Measurements from ENCODE around the gene PAPPA2.
"Not testable (repeated sequence)": the region's sequence is repeated elsewhere in the genome, so short reads cannot be mapped to it uniquely, and the experiment has no call there.

The PAPPA2 gene

GRCh38 chr1:176699821-176700220 lies 236.8 kb downstream of the PAPPA2 start:
- no peak for DNase-seq

GRCh38 chr1:176701151-176701866 lies 238.3 kb downstream of the PAPPA2 start:
- no peak for DNase-seq

- no peak for DNase-seq
Observed at GRCh38 chr1:176702901-176703300, 239.9 kb downstream of the PAPPA2 start.

GRCh38 chr1:176705585-176705984 lies 242.6 kb downstream of the PAPPA2 start:
- DNase-seq = no peak

- DNase-seq = no peak
Observed at GRCh38 chr1:176717066-176717750, 254.2 kb downstream of the PAPPA2 start.

GRCh38 chr1:176719447-176719846 lies 256.5 kb downstream of the PAPPA2 start:
- no peak for DNase-seq

- no peak for DNase-seq
Observed at GRCh38 chr1:176720838-176721237, 257.9 kb downstream of the PAPPA2 start.

GRCh38 chr1:176733661-176734060 lies 270.7 kb downstream of the PAPPA2 start:
- DNase-seq = no peak

GRCh38 chr1:176735201-176735600 lies 272.2 kb downstream of the PAPPA2 start:
- no peak for DNase-seq

- no peak for DNase-seq
Observed at GRCh38 chr1:176736015-176736414, 273.0 kb downstream of the PAPPA2 start.

GRCh38 chr1:176741181-176741580 lies 278.2 kb downstream of the PAPPA2 start:
- no peak for DNase-seq

GRCh38 chr1:176742322-176742721 lies 279.3 kb downstream of the PAPPA2 start:
- DNase-seq = no peak

- no peak for DNase-seq
Observed at GRCh38 chr1:176744142-176744541, 281.2 kb downstream of the PAPPA2 start.

- no peak for DNase-seq
Observed at GRCh38 chr1:176745945-176746344, 283.0 kb downstream of the PAPPA2 start.

GRCh38 chr1:176752505-176752904 lies 289.5 kb downstream of the PAPPA2 start:
- no peak for DNase-seq

GRCh38 chr1:176754676-176755075 lies 291.7 kb downstream of the PAPPA2 start:
- no peak for DNase-seq

- not testable (repeated sequence) for DNase-seq
Observed at GRCh38 chr1:176756817-176757216, 293.8 kb downstream of the PAPPA2 start.

GRCh38 chr1:176765608-176766007 lies 302.6 kb downstream of the PAPPA2 start:
- no peak for DNase-seq

GRCh38 chr1:176766779-176767178 lies 303.8 kb downstream of the PAPPA2 start:
- no peak for DNase-seq

GRCh38 chr1:176767714-176768136 lies 304.8 kb downstream of the PAPPA2 start:
- DNase-seq = no peak

GRCh38 chr1:176768532-176768931 lies 305.6 kb downstream of the PAPPA2 start:
- DNase-seq = no peak

GRCh38 chr1:176770066-176770465 lies 307.1 kb downstream of the PAPPA2 start:
- no peak for DNase-seq

GRCh38 chr1:176773038-176773437 lies 310.1 kb downstream of the PAPPA2 start:
- DNase-seq = no peak

GRCh38 chr1:176774224-176774623 lies 311.2 kb downstream of the PAPPA2 start:
- DNase-seq = no peak

- DNase-seq = no peak
Observed at GRCh38 chr1:176775378-176775777, 312.4 kb downstream of the PAPPA2 start.

Measured in inflammatory macrophage treated with lipopolysaccharide for 4 hours (primary cell).